HG03175 (cell line): ENCODE measurements around the gene TPK1.
"Not testable (repeated sequence)": the region's sequence is repeated elsewhere in the genome, so short reads cannot be mapped to it uniquely, and the experiment has no call there.

Experiments
- ATAC-seq: cut with Tn5 transposase; IDR thresholded peaks from one replicate; pipeline ENCODE4 v1.9.1; 2021; ENCODE audit warnings: mild to moderate bottlenecking, moderate library complexity; ENCODE audit not compliant: unreplicated experiment

TPK1 gene

GRCh38 chr7:144728551-144728950 is 107.3 kb downstream of the TPK1 start:
- no peak for ATAC-seq

- not testable (repeated sequence) for ATAC-seq
Observed at GRCh38 chr7:144726840-144727239, 109.0 kb downstream of the TPK1 start.

- peak; percentile 100 for ATAC-seq
Observed at GRCh38 chr7:144725070-144725469, 110.8 kb downstream of the TPK1 start.

- ATAC-seq, result no peak
Observed at GRCh38 chr7:144723301-144723700, 112.6 kb downstream of the TPK1 start.

GRCh38 chr7:144720710-144721109 is 115.1 kb downstream of the TPK1 start:
- ATAC-seq, result no peak

GRCh38 chr7:144720149-144720548 is 115.7 kb downstream of the TPK1 start:
- no peak for ATAC-seq

- ATAC-seq, result no peak
Observed at GRCh38 chr7:144717720-144718119, 118.1 kb downstream of the TPK1 start.

GRCh38 chr7:144713850-144714249 is 122.0 kb downstream of the TPK1 start:
- ATAC-seq, result no peak

- no peak for ATAC-seq
Observed at GRCh38 chr7:144710791-144711190, 125.1 kb downstream of the TPK1 start.

- ATAC-seq, result no peak
Observed at GRCh38 chr7:144709066-144709465, 126.8 kb downstream of the TPK1 start.

GRCh38 chr7:144691240-144691639 is 144.6 kb downstream of the TPK1 start:
- ATAC-seq, result peak; percentile 74

- ATAC-seq, result no peak
Observed at GRCh38 chr7:144682581-144683280, 153.1 kb downstream of the TPK1 start.

GRCh38 chr7:144676492-144676891 is 159.4 kb downstream of the TPK1 start:
- no peak for ATAC-seq

- no peak for ATAC-seq
Observed at GRCh38 chr7:144674550-144674949, 161.3 kb downstream of the TPK1 start.

- no peak for ATAC-seq
Observed at GRCh38 chr7:144672869-144673268, 163.0 kb downstream of the TPK1 start.

- ATAC-seq, result no peak
Observed at GRCh38 chr7:144671429-144671828, 164.4 kb downstream of the TPK1 start.

- ATAC-seq, result no peak
Observed at GRCh38 chr7:144670218-144670617, 165.6 kb downstream of the TPK1 start.

- no peak for ATAC-seq
Observed at GRCh38 chr7:144668503-144668902, 167.3 kb downstream of the TPK1 start.

- ATAC-seq, result no peak
Observed at GRCh38 chr7:144665689-144666381, 170.0 kb downstream of the TPK1 start.

GRCh38 chr7:144659211-144659610 is 176.6 kb downstream of the TPK1 start:
- ATAC-seq, result no peak

- peak; percentile 45 for ATAC-seq
Observed at GRCh38 chr7:144656965-144657517, 178.8 kb downstream of the TPK1 start.

GRCh38 chr7:144653449-144653848 is 182.4 kb downstream of the TPK1 start:
- peak; percentile 60 for ATAC-seq
